Loucy (cell line): ENCODE data around the gene NSUN6.

Source experiments
- H2AFZ ChIP-seq: fragments of 200-600 bp; sonication (generic); 2 replicates; pipeline ENCODE4 v1.6.0; 2016; ENCODE audit warnings: antibody characterized with exemption, mild to moderate bottlenecking, low read length, moderate library complexity
- H3F3A ChIP-seq: fragments of 200-600 bp; 2 replicates; pipeline ENCODE4 v1.6.0; 2016; ENCODE audit warnings: antibody characterized with exemption, low read depth, mild to moderate bottlenecking
- H3K27me3 ChIP-seq: fragments of 200-600 bp; sonication (generic); 2 replicates; pipeline ENCODE4 v1.6.1; 2014; ENCODE audit warnings: low read length, mild to moderate bottlenecking; ENCODE audit not compliant: insufficient read depth, poor library complexity, severe bottlenecking
- H3K36me3 ChIP-seq: fragments of 200-600 bp; sonication (generic); 2 replicates; pipeline ENCODE4 v1.6.1; 2016; ENCODE audit warnings: low read length; ENCODE audit not compliant: insufficient read depth
- H3K4me1 ChIP-seq: fragments of 200-600 bp; sonication (generic); 2 replicates; pipeline ENCODE4 v1.5.1; 2014; ENCODE audit warnings: low read length, mild to moderate bottlenecking; ENCODE audit not compliant: insufficient read depth, poor library complexity, severe bottlenecking
- H3K4me2 ChIP-seq: fragments of 200-600 bp; sonication (generic); 2 replicates; pipeline ENCODE4 v1.6.0; 2014; ENCODE audit warnings: antibody characterized with exemption, low read length, low read depth, mild to moderate bottlenecking; ENCODE audit not compliant: poor library complexity, severe bottlenecking
- H3K4me3 ChIP-seq: fragments of 200-600 bp; sonication (generic); 2 replicates; pipeline ENCODE4 v1.5.1; 2014; ENCODE audit warnings: low read length, mild to moderate bottlenecking, mixed read lengths; ENCODE audit not compliant: poor library complexity, severe bottlenecking
- H3K79me2 ChIP-seq: fragments of 200-600 bp; sonication (generic); 2 replicates; pipeline ENCODE4 v1.6.1; 2014; ENCODE audit warnings: low read length; ENCODE audit not compliant: insufficient read depth
- H3K9ac ChIP-seq: fragments of 200-600 bp; sonication (generic); 2 replicates; pipeline ENCODE4 v1.6.0; 2014; ENCODE audit warnings: mild to moderate bottlenecking, low read depth, low read length, moderate library complexity; ENCODE audit not compliant: poor library complexity, severe bottlenecking
- H3K9me2 ChIP-seq: fragments of 200-600 bp; sonication (generic); replicated peaks from 2 replicates; pipeline ENCODE4 v1.6.1; 2016; ENCODE audit warnings: low read depth, low read length, mixed read lengths
- H3K9me3 ChIP-seq: fragments of 200-600 bp; sonication (generic); 2 replicates; pipeline ENCODE4 v1.6.1; 2014; ENCODE audit warnings: mild to moderate bottlenecking, antibody characterized with exemption, low read length, low read depth; ENCODE audit not compliant: insufficient read depth
- H4K20me1 ChIP-seq: fragments of 200-600 bp; sonication (generic); 2 replicates; pipeline ENCODE4 v1.6.0; 2014; ENCODE audit warnings: antibody characterized with exemption, low read length, mild to moderate bottlenecking; ENCODE audit not compliant: insufficient read depth, poor library complexity, severe bottlenecking
- CTCF ChIP-seq: fragments of 200-600 bp; sonication (generic); conservative IDR thresholded peaks from 2 replicates; pipeline ENCODE4 v1.5.1; 2014; ENCODE audit warnings: mild to moderate bottlenecking, antibody characterized with exemption, low read length
- EZH2phosphoT487 ChIP-seq: fragments of 200-600 bp; IDR thresholded peaks from 2 replicates; pipeline ENCODE4 v1.6.1; 2018; ENCODE audit warnings: antibody characterized with exemption, mild to moderate bottlenecking, moderate library complexity, borderline replicate concordance

Gene NSUN6

GRCh38 chr10:18498998-18499397 lies 152.4 kb downstream of the NSUN6 start:
- Histone ChIP-seq H3K9ac (no peak overlapping the region), H3K27me3 (no peaks in the 10 kb centered on the region), H2AFZ (no peak overlapping the region), H3K36me3 (no peaks in the 10 kb centered on the region), H3K9me2 (no peaks in the 10 kb centered on the region), H3K9me3 (no peaks in the 10 kb centered on the region), H3K4me1 (no peaks in the 10 kb centered on the region), H3K4me3 (no peak overlapping the region), H3K79me2 (no peaks in the 10 kb centered on the region), H3K4me2 (no peak overlapping the region), H3F3A (no peaks in the 10 kb centered on the region), H4K20me1 (no peaks in the 10 kb centered on the region)
- no peak for TF ChIP-seq CTCF
- TF ChIP-seq EZH2phosphoT487 = no peak

GRCh38 chr10:18497806-18498369 lies 153.5 kb downstream of the NSUN6 start:
- Histone ChIP-seq H3K9ac (no peak overlapping the region), H3F3A (no peaks in the 10 kb centered on the region), H3K36me3 (no peaks in the 10 kb centered on the region), H3K9me2 (no peaks in the 10 kb centered on the region), H4K20me1 (no peaks in the 10 kb centered on the region), H3K4me2 (no peak overlapping the region), H3K4me1 (no peaks in the 10 kb centered on the region), H3K4me3 (no peak overlapping the region), H2AFZ (no peak overlapping the region), H3K79me2 (no peaks in the 10 kb centered on the region), H3K27me3 (no peaks in the 10 kb centered on the region), H3K9me3 (no peaks in the 10 kb centered on the region)
- no peak for TF ChIP-seq CTCF
- no peak for TF ChIP-seq EZH2phosphoT487
